Measurements from ENCODE around the gene ACTRT2. TPM values are rescaled to one million over a fixed set of nuclear protein-coding genes. Genes with fewer than 3 reads are reported as not detected.

ACTRT2 gene
- total RNA-seq, 1 experiment from 2014 or later, result not detected

GRCh38 chr1:3065797-3066196 is 44.5 kb downstream of the ACTRT2 start:
- Histone ChIP-seq H2AFZ (ENCODE audit: low read length) (no peak overlapping the region), H3K23me2 (ENCODE audit: insufficient read length, low read depth, low read length, poor library complexity, severe bottlenecking) (peaks cover 15% of the 10 kb centered on the region), H3K18ac (ENCODE audit: insufficient read length, low read depth, low read length) (no peak overlapping the region), H3K4ac (ENCODE audit: low read depth, low read length) (no peak overlapping the region), H3K14ac (ENCODE audit: insufficient read depth, low read length) (no peak overlapping the region), H4K8ac (replicated peaks; ENCODE audit: insufficient read length, low read depth, low read length) (no peak overlapping the region), H3K27ac (ENCODE audit: insufficient read length, low read depth, low read length) (no peak overlapping the region), H2AK5ac (ENCODE audit: insufficient read length, low read length) (no peak overlapping the region), H4K20me1 (ENCODE audit: control insufficient read depth, insufficient read depth, insufficient read length) (no peaks in the 10 kb centered on the region), H2BK12ac (ENCODE audit: insufficient read length, low read depth, low read length) (no peak overlapping the region), H2BK120ac (ENCODE audit: low read depth, low read length, poor library complexity, severe bottlenecking) (no peak overlapping the region), H2BK15ac (ENCODE audit: low read depth, low read length) (no peak overlapping the region), H3K9me3 (ENCODE audit: control insufficient read depth, low read depth, low read length) (no peaks in the 10 kb centered on the region), H3K79me2 (ENCODE audit: insufficient read depth, low read length) (no peaks in the 10 kb centered on the region), H3K23ac (ENCODE audit: insufficient read length, low read depth, low read length) (no peak overlapping the region), H3K56ac (ENCODE audit: insufficient read length, low read depth, low read length) (no peak overlapping the region), H3K27me3 (ENCODE audit: insufficient read depth, low read length) (peaks cover 72% of the 10 kb centered on the region), H3T11ph (ENCODE audit: low read length) (no peak overlapping the region), H3K4me1 (ENCODE audit: insufficient read depth, low read length) (no peaks in the 10 kb centered on the region), H2BK20ac (ENCODE audit: low read depth, low read length, poor library complexity, severe bottlenecking) (no peak overlapping the region), H4K5ac (ENCODE audit: insufficient read length, low read depth, low read length) (no peak overlapping the region), H3K4me2 (ENCODE audit: insufficient read depth, insufficient read length, low read length) (no peak overlapping the region), H2BK5ac (ENCODE audit: insufficient read length, low read length) (no peak overlapping the region), H3K9ac (ENCODE audit: extremely low read depth, insufficient read length, low read length) (no peak overlapping the region), H4K91ac (ENCODE audit: insufficient read length, low read depth, low read length) (no peak overlapping the region), H3K79me1 (ENCODE audit: insufficient read depth, low read depth, low read length, poor library complexity, severe bottlenecking) (no peaks in the 10 kb centered on the region)
- no CpG with 5 or more reads among the region's 7 CpGs for WGBS (ENCODE audit: extremely low coverage, insufficient read length, low lambda C conversion rate)
- TF ChIP-seq, protein P1, sequence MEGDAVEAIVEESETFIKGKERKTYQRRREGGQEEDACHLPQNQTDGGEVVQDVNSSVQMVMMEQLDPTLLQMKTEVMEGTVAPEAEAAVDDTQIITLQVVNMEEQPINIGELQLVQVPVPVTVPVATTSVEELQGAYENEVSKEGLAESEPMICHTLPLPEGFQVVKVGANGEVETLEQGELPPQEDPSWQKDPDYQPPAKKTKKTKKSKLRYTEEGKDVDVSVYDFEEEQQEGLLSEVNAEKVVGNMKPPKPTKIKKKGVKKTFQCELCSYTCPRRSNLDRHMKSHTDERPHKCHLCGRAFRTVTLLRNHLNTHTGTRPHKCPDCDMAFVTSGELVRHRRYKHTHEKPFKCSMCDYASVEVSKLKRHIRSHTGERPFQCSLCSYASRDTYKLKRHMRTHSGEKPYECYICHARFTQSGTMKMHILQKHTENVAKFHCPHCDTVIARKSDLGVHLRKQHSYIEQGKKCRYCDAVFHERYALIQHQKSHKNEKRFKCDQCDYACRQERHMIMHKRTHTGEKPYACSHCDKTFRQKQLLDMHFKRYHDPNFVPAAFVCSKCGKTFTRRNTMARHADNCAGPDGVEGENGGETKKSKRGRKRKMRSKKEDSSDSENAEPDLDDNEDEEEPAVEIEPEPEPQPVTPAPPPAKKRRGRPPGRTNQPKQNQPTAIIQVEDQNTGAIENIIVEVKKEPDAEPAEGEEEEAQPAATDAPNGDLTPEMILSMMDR (conservative IDR thresholded peaks at IDR 0.05), result no peak
- Mint-ChIP-seq H3K4me3 (no peak overlapping the region), H3K9me3 (no peaks in the 10 kb centered on the region), H3K27ac (no peak overlapping the region), H3K36me3 (ENCODE audit: insufficient read depth in 1 of 3, low read depth in 3 of 3) (no peaks in the 10 kb centered on the region), H3K4me1 (peaks cover 5 to 18% of the 10 kb centered on the region in 2 experiments), H3K27me3 (ENCODE audit: low read depth) (peaks cover 86% of the 10 kb centered on the region)
- no peak for DNase-seq
